Measurements from ENCODE around the gene RPL11. TPM values are rescaled to one million over a fixed set of nuclear protein-coding genes. Genes with fewer than 3 reads are reported as not detected.
A peak's percentile ranks its signal among the peaks of the same experiment; 100 is the strongest.

Gene RPL11
- total RNA-seq, 1 experiment from 2014 or later = 1,563 TPM

DNA sequence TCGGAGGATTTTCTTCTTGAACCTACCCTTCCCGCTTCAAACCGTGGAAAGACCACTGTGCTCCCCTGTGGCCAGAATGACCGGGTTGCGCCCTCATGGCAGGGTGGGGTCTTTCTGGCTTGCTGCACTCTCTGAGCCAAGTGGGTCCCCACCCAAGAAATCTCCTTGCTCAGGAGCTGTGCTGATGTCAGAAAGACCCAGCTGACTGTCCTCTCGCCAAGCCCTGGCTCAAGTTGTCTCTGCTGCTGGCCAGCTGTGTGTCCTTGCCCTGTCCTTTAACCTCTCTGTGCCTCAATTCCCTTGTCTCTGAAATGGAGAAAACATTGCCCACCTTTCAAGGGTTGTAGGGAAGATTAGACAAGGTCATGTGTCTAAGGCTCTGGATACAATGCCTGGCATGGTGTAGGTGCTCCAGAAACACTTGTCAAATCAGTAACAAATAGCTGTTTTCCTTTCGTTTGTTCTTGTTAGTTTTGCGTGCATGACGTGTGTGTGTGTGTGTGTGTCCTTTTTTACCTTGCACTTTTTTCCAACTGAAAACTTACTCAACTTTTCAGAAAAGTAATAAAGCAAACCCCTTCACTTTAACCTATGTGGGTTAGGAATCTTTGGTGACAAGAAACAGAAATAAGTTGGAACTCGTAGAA is 41.1 kb upstream of the RPL11 start:
- CTCF ChIA-PET = interaction anchor here (0.6 to 1.0 kb wide), 5 partner anchors 12 to 509 kb away, joined by 3 to 4 read pairs (median 3); no protein-coding TSS in a partner anchor
- Mint-ChIP-seq H3K27ac (ENCODE audit: low read depth, unreplicated experiment) (no peak overlapping the region), H3K4me3 (ENCODE audit: unreplicated experiment) (no peak overlapping the region), H3K9me3 (ENCODE audit: unreplicated experiment) (no peaks in the 10 kb centered on the region), H3K36me3 (ENCODE audit: insufficient read depth, unreplicated experiment) (no peaks in the 10 kb centered on the region), H3K4me1 (ENCODE audit: insufficient read depth, unreplicated experiment) (peaks cover 8% of the 10 kb centered on the region), H3K27me3 (ENCODE audit: insufficient read depth, unreplicated experiment) (no peaks in the 10 kb centered on the region)
- POLR2A ChIA-PET = interaction anchor here (0.8 to 1.5 kb wide), 4 partner anchors 21 to 122 kb away, joined by 3 to 8 read pairs (median 5); partner anchors contain the start of gene RPL11
- TF ChIP-seq CTCF (IDR thresholded peaks at IDR 0.05; ENCODE audit: unreplicated experiment) = no peak
- no TSS peak for BruUV-seq (replicated peaks)
- no peak for DNase-seq (ENCODE audit: unreplicated experiment)
- intact Hi-C loops (cut with micrococcal nuclease) = no loop called here

- ChIA-PET POLR2A (interaction anchor here (0.6 to 1.5 kb wide), 7 partner anchors 13 to 123 kb away, joined by 3 to 8 read pairs (median 4); partner anchors contain the start of gene RPL11), CTCF (interaction anchor here (0.6 to 1.0 kb wide), 7 partner anchors 13 to 238 kb away, joined by 3 to 4 read pairs (median 3); no protein-coding TSS in a partner anchor)
- Mint-ChIP-seq H3K4me1 (ENCODE audit: insufficient read depth, unreplicated experiment) (peaks cover 8% of the 10 kb centered on the region), H3K9me3 (ENCODE audit: unreplicated experiment) (no peaks in the 10 kb centered on the region), H3K27ac (ENCODE audit: low read depth, unreplicated experiment) (no peak overlapping the region), H3K27me3 (ENCODE audit: insufficient read depth, unreplicated experiment) (no peaks in the 10 kb centered on the region), H3K4me3 (ENCODE audit: unreplicated experiment) (no peak overlapping the region), H3K36me3 (ENCODE audit: insufficient read depth, unreplicated experiment) (no peaks in the 10 kb centered on the region)
- DNase-seq (ENCODE audit: unreplicated experiment) = peak; percentile 79
- intact Hi-C loops (cut with micrococcal nuclease) = no loop called here
- TF ChIP-seq CTCF (IDR thresholded peaks at IDR 0.05; ENCODE audit: unreplicated experiment) = no peak
- no TSS peak for BruUV-seq (replicated peaks)
These were observed 40.4 kb upstream of the RPL11 start for GRCh38 chr1:23651069-23651808.

GRCh38 chr1:23657659-23658275 is 33.8 kb upstream of the RPL11 start:
- H3K27ac Mint-ChIP-seq (ENCODE audit: low read depth, unreplicated experiment) = no peak overlapping the region
- H3K27me3 Mint-ChIP-seq (ENCODE audit: insufficient read depth, unreplicated experiment) = no peaks in the 10 kb centered on the region
- intact Hi-C loops (cut with micrococcal nuclease) = no loop called here
- H3K4me1 Mint-ChIP-seq (ENCODE audit: insufficient read depth, unreplicated experiment) = peaks cover 6% of the 10 kb centered on the region
- peak; percentile 57 for TF ChIP-seq CTCF (IDR thresholded peaks at IDR 0.05; ENCODE audit: unreplicated experiment)
- no TSS peak for BruUV-seq (replicated peaks)
- peak; percentile 57 for DNase-seq (ENCODE audit: unreplicated experiment)
- H3K4me3 Mint-ChIP-seq (ENCODE audit: unreplicated experiment) = no peak overlapping the region
- POLR2A ChIA-PET = interaction anchor here (0.7 kb wide), 1 partner anchor 14 kb away, joined by 3 read pairs; no protein-coding TSS in a partner anchor
- H3K9me3 Mint-ChIP-seq (ENCODE audit: unreplicated experiment) = no peaks in the 10 kb centered on the region
- H3K36me3 Mint-ChIP-seq (ENCODE audit: insufficient read depth, unreplicated experiment) = no peaks in the 10 kb centered on the region
- CTCF ChIA-PET = interaction anchor here (0.6 to 2.7 kb wide), 7 partner anchors 9 to 736 kb away, joined by 3 to 8 read pairs (median 3); no protein-coding TSS in a partner anchor

- H3K4me1 Mint-ChIP-seq (ENCODE audit: insufficient read depth, unreplicated experiment) = peaks cover 6% of the 10 kb centered on the region
- CTCF ChIA-PET = interaction anchor here (0.6 to 1.1 kb wide), 3 partner anchors 23 to 108 kb away, joined by 3 to 4 read pairs (median 3); partner anchors contain the start of gene RPL11
These were observed 30.9 kb upstream of the RPL11 start for GRCh38 chr1:23660671-23661070.

More at GRCh38 chr1:23660671-23661070, 30.9 kb upstream of the RPL11 start:
- POLR2A ChIA-PET = interaction anchor here (0.6 to 2.3 kb wide), 2 partner anchors 31 to 350 kb away, joined by 3 to 8 read pairs; partner anchors contain the start of gene RPL11
- no peak for TF ChIP-seq CTCF (IDR thresholded peaks at IDR 0.05; ENCODE audit: unreplicated experiment)
- intact Hi-C loops (cut with micrococcal nuclease) = no loop called here
- BruUV-seq (replicated peaks) = no TSS peak
- no peaks in the 10 kb centered on the region for H3K9me3 Mint-ChIP-seq (ENCODE audit: unreplicated experiment)
- H3K27me3 Mint-ChIP-seq (ENCODE audit: insufficient read depth, unreplicated experiment) = no peaks in the 10 kb centered on the region
- DNase-seq (ENCODE audit: unreplicated experiment) = no peak
- no peak overlapping the region for H3K27ac Mint-ChIP-seq (ENCODE audit: low read depth, unreplicated experiment)
- H3K36me3 Mint-ChIP-seq (ENCODE audit: insufficient read depth, unreplicated experiment) = no peaks in the 10 kb centered on the region
- no peak overlapping the region for H3K4me3 Mint-ChIP-seq (ENCODE audit: unreplicated experiment)
